Transverse colon (tissue), 4 donors: ENCODE data around the gene CLCNKB.

Source experiments
- CTCF ChIP-seq, 5 experiments: fragments of 200-600 bp in 3 of 5; fragments of 450-650 bp in 2 of 5; sonication (generic) in 3 of 5; IDR thresholded peaks; 1 replicate in 2 of 5; 2 replicates in 3 of 5; pipeline ENCODE4 v1.5.1; 2016 to 2017; ENCODE audit warnings: antibody characterized with exemption in 5 of 5, inconsistent platforms in 3 of 5, mild to moderate bottlenecking in 2 of 5, moderate library complexity in 1 of 5
- POLR2A ChIP-seq: fragments of 450-650 bp; IDR thresholded peaks from one replicate; pipeline ENCODE4 v1.6.1; 2016; ENCODE audit warnings: antibody characterized with exemption, mild to moderate bottlenecking, moderate library complexity
- POLR2AphosphoS5 ChIP-seq, 3 donors: sonication (generic); formaldehyde crosslinking; IDR thresholded peaks; one replicate each; pipeline ENCODE4 v1.6.1; 2016; ENCODE audit warnings: antibody characterized with exemption in 3 of 3

- no peak for TF ChIP-seq CTCF (IDR thresholded peaks at IDR 0.05)
- no peak for TF ChIP-seq POLR2AphosphoS5 (IDR thresholded peaks at IDR 0.05)
- TF ChIP-seq POLR2A = no peak
Observed at GRCh38 chr1:16075337-16076030, 31.9 kb downstream of the CLCNKB start.
